IPS DF 6.9 (cell line): ENCODE data around the gene SIAH2.
A peak's percentile ranks its signal among the peaks of the same experiment; 100 is the strongest.

Experiments used
- DNase-seq: peaks from one replicate; pipeline ENCODE4 v3.0.0-alpha.2; 2013; ENCODE audit warnings: low read depth, low spot score
- H3K27ac ChIP-seq: one replicate; pipeline ENCODE4 v1.5.1; 2013; ENCODE audit warnings: low read length, control low read depth
- H3K27me3 ChIP-seq: 2 replicates; pipeline ENCODE4 v1.6.1; 2013; ENCODE audit warnings: mild to moderate bottlenecking, low read length; ENCODE audit not compliant: control insufficient read depth, insufficient read depth
- H3K36me3 ChIP-seq: 2 replicates; pipeline ENCODE4 v1.6.1; 2013; ENCODE audit warnings: low read length; ENCODE audit not compliant: control insufficient read depth, insufficient read depth
- H3K4me1 ChIP-seq: 2 replicates; pipeline ENCODE4 v1.6.1; 2013; ENCODE audit warnings: low read length; ENCODE audit not compliant: control insufficient read depth, insufficient read depth
- H3K4me3 ChIP-seq: 2 replicates; pipeline ENCODE4 v1.5.1; 2013; ENCODE audit warnings: mild to moderate bottlenecking, low read length
- H3K9me3 ChIP-seq: 2 replicates; pipeline ENCODE4 v1.6.1; 2013; ENCODE audit warnings: low read length, inconsistent platforms; ENCODE audit not compliant: control insufficient read depth, insufficient read depth
- WGBS: extraction: QIAGEN DNeasy Blood & Tissue Kit; methylation state at CpG from one replicate; pipeline ENCODE4 v1.1.7; 2013; ENCODE audit warnings: mixed read lengths, missing lambda C conversion rate; ENCODE audit not compliant: insufficient read length, insufficient coverage; 5-methylcytosine and 5-hydroxymethylcytosine counted together

SIAH2 gene

GRCh38 chr3:150710097-150710496 lies 52.9 kb downstream of the SIAH2 start:
- Histone ChIP-seq H3K36me3 (no peaks in the 10 kb centered on the region), H3K27me3 (no peaks in the 10 kb centered on the region), H3K9me3 (no peaks in the 10 kb centered on the region; the same call in 1 of the 2 replicates), H3K27ac (no peak overlapping the region), H3K4me3 (no peak overlapping the region), H3K4me1 (no peaks in the 10 kb centered on the region)
- no CpG with 5 or more reads among the region's 2 CpGs for WGBS
- no peak for DNase-seq

- no peaks in the 10 kb centered on the region for H3K27me3 ChIP-seq
- WGBS, result no CpG with 5 or more reads among the region's 35 CpGs
- no peaks in the 10 kb centered on the region for H3K9me3 ChIP-seq
- H3K27ac ChIP-seq, result no peak within 1 kb of the TSS
- peak within 1 kb of the TSS; percentile 70; the same call in 1 of the 2 replicates for H3K4me3 ChIP-seq
- peak; percentile 63 for DNase-seq
- 0 out of 2 replicates have a peak, but pooled peaks cover 2% of the 10 kb centered on the region for H3K4me1 ChIP-seq
- no peaks in the 10 kb centered on the region for H3K36me3 ChIP-seq
These were observed 59.1 kb downstream of the SIAH2 start, which contains the start of gene ERICH6 for GRCh38 chr3:150703756-150704344. Gene ERICH6, minus strand, starts transcription at chr3:150703920. Its CDS starts 22 bp downstream, at chr3:150703898.

- no peaks in the 10 kb centered on the region for H3K27me3 ChIP-seq
- DNase-seq, result no peak
- H3K36me3 ChIP-seq, result no peaks in the 10 kb centered on the region
- H3K4me1 ChIP-seq, result 0 out of 2 replicates have a peak, but pooled peaks cover 2% of the 10 kb centered on the region
- no CpG with 5 or more reads among the region's 29 CpGs for WGBS
- H3K27ac ChIP-seq, result no peak overlapping the region
- peak overlapping the region; percentile 46; the same call in 1 of the 2 replicates for H3K4me3 ChIP-seq
- H3K9me3 ChIP-seq, result no peaks in the 10 kb centered on the region
These were observed 59.6 kb downstream of the SIAH2 start for GRCh38 chr3:150703299-150703755.

GRCh38 chr3:150699068-150699639 lies 63.8 kb downstream of the SIAH2 start:
- no peak overlapping the region for H3K27ac ChIP-seq
- no peak for DNase-seq
- no peaks in the 10 kb centered on the region for H3K27me3 ChIP-seq
- no CpG with 5 or more reads among the region's 2 CpGs for WGBS
- H3K36me3 ChIP-seq, result no peaks in the 10 kb centered on the region
- H3K4me1 ChIP-seq, result 0 out of 2 replicates have a peak, but pooled peaks cover 2% of the 10 kb centered on the region
- no peaks in the 10 kb centered on the region; the same call in 1 of the 2 replicates for H3K9me3 ChIP-seq
- no peak overlapping the region for H3K4me3 ChIP-seq

GRCh38 chr3:150697646-150698045 lies 65.3 kb downstream of the SIAH2 start:
- no peaks in the 10 kb centered on the region; the same call in 1 of the 2 replicates for H3K9me3 ChIP-seq
- no peaks in the 10 kb centered on the region for H3K27me3 ChIP-seq
- H3K27ac ChIP-seq, result no peak overlapping the region
- no peak for DNase-seq
- no peaks in the 10 kb centered on the region for H3K4me1 ChIP-seq
- no peaks in the 10 kb centered on the region for H3K36me3 ChIP-seq
- H3K4me3 ChIP-seq, result no peak overlapping the region

GRCh38 chr3:150691414-150692040 lies 71.4 kb downstream of the SIAH2 start:
- H3K9me3 ChIP-seq, result peaks cover 2% of the 10 kb centered on the region

More at GRCh38 chr3:150691414-150692040, 71.4 kb downstream of the SIAH2 start:
- H3K36me3 ChIP-seq, result no peaks in the 10 kb centered on the region
- WGBS, result no CpG with 5 or more reads among the region's 2 CpGs
- DNase-seq, result no peak
- no peaks in the 10 kb centered on the region for H3K27me3 ChIP-seq
- no peaks in the 10 kb centered on the region for H3K4me1 ChIP-seq
- H3K4me3 ChIP-seq, result no peak overlapping the region
- no peak overlapping the region for H3K27ac ChIP-seq
